Spinal cord (tissue), 10 donors: ENCODE data around the gene HYAL2. TPM values are rescaled to one million over a fixed set of nuclear protein-coding genes. Genes with fewer than 3 reads are reported as not detected.
"Not testable (repeated sequence)": the region's sequence is repeated elsewhere in the genome, so short reads cannot be mapped to it uniquely, and the experiment has no call there.

Source experiments
- DNase-seq, 6 donors: peaks; one replicate each; pipeline versions ENCODE4 v3.0.0 to v3.0.0-alpha.2; 2013 to 2015; ENCODE audit warnings: low spot score in 6 of 6, low read depth in 4 of 6
- H3K27ac ChIP-seq: one replicate; pipeline ENCODE4 v1.5.1; 2013; ENCODE audit warnings: low read depth, low read length, control low read depth
- H3K27me3 ChIP-seq: one replicate; pipeline ENCODE4 v1.6.1; 2013; ENCODE audit warnings: low read length; ENCODE audit not compliant: control insufficient read depth, insufficient read depth
- H3K36me3 ChIP-seq: one replicate; pipeline ENCODE4 v1.6.1; 2013; ENCODE audit warnings: low read length; ENCODE audit not compliant: control insufficient read depth, insufficient read depth
- H3K4me1 ChIP-seq: one replicate; pipeline ENCODE4 v1.6.1; 2013; ENCODE audit warnings: low read length; ENCODE audit not compliant: control insufficient read depth, insufficient read depth
- H3K4me3 ChIP-seq: one replicate; pipeline ENCODE4 v1.5.1; 2013; ENCODE audit warnings: low read depth, low read length, control low read depth
- H3K9me3 ChIP-seq: one replicate; pipeline ENCODE4 v1.6.1; 2013; ENCODE audit warnings: low read length; ENCODE audit not compliant: control insufficient read depth, insufficient read depth
- WGBS: methylation state at CpG from one replicate; pipeline ENCODE4 v1.1.5; 2013; ENCODE audit warnings: missing lambda C conversion rate; ENCODE audit not compliant: insufficient coverage; 5-methylcytosine and 5-hydroxymethylcytosine counted together
- polyA plus RNA-seq, 2 donors: library from polyadenylated mRNA; unstranded; fragments of 120-200 nt; gene quantifications; one replicate each; pipeline ENCODE4 v1.2.1, GENCODE V29; 2013; ENCODE audit not compliant: insufficient read length in 2 of 2
- total RNA-seq, 2 donors: library from RNA; depleted of rRNA in 1 of 2; stranded (reverse); fragments of 120-200 nt in 1 of 2; fragments of >200 nt in 1 of 2; gene quantifications; one replicate each; pipeline versions ENCODE4 v1.2.3 to v1.2.4, GENCODE V29; 2013 to 2014
- donor health status: healthy.

The HYAL2 gene
- total and polyA plus RNA-seq, 4 donors = 30.0 to 92.3 (median 38.1) TPM

DNA sequence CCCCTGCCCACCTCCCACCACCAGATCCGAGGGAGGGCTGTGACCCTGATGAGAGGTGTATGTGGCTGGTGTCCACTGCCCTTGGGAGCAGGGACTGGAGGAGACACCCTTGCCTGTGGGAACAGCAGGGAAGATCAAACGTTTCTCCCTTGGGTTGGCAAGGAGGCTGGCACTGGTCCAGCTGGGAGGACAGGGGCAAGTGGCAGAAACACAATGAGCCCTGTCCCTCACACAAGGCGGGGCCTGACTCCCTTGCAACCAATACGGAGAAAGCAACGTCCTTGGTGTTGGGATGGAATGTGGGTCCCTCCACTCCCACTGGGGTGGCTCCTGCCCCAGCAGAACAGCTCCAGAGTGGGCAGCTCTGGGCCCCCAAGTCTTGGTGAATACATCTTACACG, 5.2 kb downstream of the HYAL2 start:
- no peaks in the 10 kb centered on the region for H3K27me3 ChIP-seq

DNA sequence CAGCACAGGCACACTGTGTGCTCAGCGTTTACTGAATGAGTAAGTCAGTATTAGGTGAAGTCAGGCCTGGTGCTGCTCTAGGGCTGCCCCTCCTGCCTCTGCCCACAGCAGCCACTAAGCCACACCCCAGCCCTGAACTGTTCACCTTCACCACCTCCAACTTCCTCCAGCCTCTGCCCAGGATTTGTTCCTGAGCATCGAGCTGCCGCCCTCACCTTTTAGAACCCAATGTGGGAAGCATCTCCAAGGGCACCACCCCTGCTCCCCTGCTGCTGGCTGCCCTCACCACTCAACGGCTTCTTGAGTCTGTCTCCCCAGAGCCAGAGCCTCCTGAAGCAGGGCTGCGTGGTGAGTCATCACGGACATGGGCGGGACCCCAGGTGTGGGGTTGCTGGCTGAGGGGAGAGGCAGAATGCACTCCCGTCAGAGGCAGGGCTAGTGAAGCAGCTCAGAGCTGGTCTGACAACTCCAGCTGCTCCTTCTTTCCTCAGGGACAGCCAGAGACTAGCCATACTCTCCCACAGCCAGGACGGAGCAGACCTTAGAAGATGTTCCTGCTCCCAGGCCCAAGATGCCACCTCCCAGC, 5.8 kb downstream of the HYAL2 start:
- Histone ChIP-seq H3K27me3 (no peaks in the 10 kb centered on the region), H3K36me3 (peaks cover 59% of the 10 kb centered on the region), H3K4me1 (peaks cover 43% of the 10 kb centered on the region), H3K27ac (no peak overlapping the region), H3K9me3 (no peaks in the 10 kb centered on the region), H3K4me3 (no peak overlapping the region)
- no peak for DNase-seq
- WGBS = 89% methylated on average over 8 of the region's 9 CpGs

More for the DNA sequence above, 5.2 kb downstream of the HYAL2 start:
- Histone ChIP-seq H3K9me3 (no peaks in the 10 kb centered on the region), H3K27ac (no peak overlapping the region), H3K4me1 (peaks cover 49% of the 10 kb centered on the region), H3K4me3 (no peak overlapping the region), H3K36me3 (peaks cover 59% of the 10 kb centered on the region)
- WGBS = 29% methylated on average over 2 of the region's 6 CpGs
- DNase-seq = no peak

DNA sequence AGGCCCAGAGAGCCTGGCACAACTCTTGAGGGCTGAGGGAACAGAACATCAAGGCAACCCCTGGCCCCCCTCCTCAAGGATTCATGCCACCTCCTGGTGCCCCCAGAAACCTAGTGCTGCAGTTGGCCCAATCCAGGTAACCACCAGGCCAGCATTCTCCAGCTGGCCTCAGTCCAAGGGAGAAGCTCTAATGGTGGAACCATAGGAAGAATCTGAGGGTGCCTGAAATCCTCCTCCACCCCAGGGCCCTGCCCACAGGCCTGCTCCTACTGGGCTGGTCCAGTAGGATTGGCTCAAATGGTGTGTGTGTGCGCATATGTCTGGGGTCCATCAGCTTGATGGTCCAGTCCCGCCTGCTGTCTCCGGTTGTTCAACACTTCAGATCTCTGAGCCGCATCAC, 7.7 kb downstream of the HYAL2 start:
- 100% methylated on average over 1 of the region's 4 CpGs for WGBS
- Histone ChIP-seq H3K4me1 (peaks cover 31% of the 10 kb centered on the region), H3K9me3 (no peaks in the 10 kb centered on the region), H3K4me3 (no peak overlapping the region), H3K36me3 (peaks cover 56% of the 10 kb centered on the region), H3K27ac (no peak overlapping the region), H3K27me3 (no peaks in the 10 kb centered on the region)
- DNase-seq = no peak

DNA sequence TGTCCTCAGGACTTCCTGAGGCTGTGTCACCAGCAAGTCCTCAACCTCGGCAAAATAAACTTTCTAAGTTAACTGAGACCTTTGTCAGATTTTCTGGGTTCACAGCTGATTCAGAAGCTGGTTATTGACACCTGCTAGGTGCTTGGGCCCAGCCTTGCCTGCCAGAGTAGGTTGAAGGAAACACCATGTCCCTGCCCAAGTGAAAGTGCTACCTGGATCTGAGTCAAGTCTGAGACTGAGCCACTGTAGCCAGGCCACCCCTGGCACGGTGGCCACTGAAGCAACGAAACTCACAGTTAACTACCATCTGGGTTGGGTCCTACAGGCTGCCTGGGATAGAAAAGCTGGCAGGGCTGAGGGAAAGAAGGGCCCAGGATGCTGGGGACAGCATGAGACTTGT, 8.2 kb downstream of the HYAL2 start:
- H3K27me3 ChIP-seq = no peaks in the 10 kb centered on the region
- no peaks in the 10 kb centered on the region for H3K9me3 ChIP-seq
- H3K4me1 ChIP-seq = peaks cover 27% of the 10 kb centered on the region
- H3K27ac ChIP-seq = no peak overlapping the region
- WGBS = 100% methylated on average over 1 of the region's 3 CpGs
- H3K4me3 ChIP-seq = no peak overlapping the region
- no peak for DNase-seq
- peaks cover 52% of the 10 kb centered on the region for H3K36me3 ChIP-seq

DNA sequence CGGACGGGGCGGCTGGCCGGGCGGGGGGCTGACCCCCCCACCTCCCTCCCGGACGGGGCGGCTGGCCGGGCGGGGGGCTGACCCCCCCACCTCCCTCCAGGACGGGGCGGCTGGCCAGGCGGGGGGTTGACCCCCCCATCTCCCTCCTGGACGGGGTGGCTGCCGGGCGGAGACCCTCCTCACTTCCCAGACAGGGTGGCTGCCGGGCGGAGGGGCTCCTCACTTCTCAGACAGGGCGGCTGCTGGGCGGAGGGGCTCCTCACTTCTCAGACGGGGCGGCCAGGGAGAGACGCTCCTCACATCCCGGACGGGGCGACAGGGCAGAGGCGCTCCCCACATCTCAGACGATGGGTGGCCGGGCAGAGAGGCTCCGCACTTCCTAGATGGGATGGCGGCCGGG, 10.5 kb downstream of the HYAL2 start:
- not testable (repeated sequence) for H3K27me3 ChIP-seq, H3K9me3 ChIP-seq, H3K4me1 ChIP-seq, DNase-seq, H3K27ac ChIP-seq, H3K4me3 ChIP-seq
- no CpG with 5 or more reads among the region's 32 CpGs for WGBS
- peaks cover 29% of the 10 kb centered on the region for H3K36me3 ChIP-seq

DNA sequence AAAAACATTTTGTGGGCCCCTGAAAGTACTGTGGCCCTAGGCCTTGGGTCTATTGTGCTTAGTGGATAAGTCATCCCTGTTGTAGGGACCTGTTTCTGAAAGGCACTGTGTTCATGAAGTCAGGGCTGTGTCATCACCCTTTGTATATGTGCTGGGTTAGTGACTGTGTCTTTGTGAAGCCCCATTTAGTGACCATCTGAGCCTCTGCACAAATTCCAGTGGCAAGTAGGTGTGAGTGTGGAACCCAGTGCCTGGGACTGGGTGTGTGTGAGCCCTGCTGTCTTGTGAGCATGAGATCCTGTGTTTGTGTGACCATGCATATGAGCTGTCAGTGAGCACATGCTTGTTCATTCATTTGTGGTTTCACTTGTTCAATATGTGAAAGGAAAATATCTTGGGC, 17.9 kb downstream of the HYAL2 start:
- H3K27me3 ChIP-seq = no peaks in the 10 kb centered on the region
- H3K27ac ChIP-seq = no peak overlapping the region
- H3K9me3 ChIP-seq = no peaks in the 10 kb centered on the region
- peaks cover 16% of the 10 kb centered on the region for H3K36me3 ChIP-seq
- H3K4me3 ChIP-seq = no peak overlapping the region
- DNase-seq = no peak
- H3K4me1 ChIP-seq = peaks cover 37% of the 10 kb centered on the region

DNA sequence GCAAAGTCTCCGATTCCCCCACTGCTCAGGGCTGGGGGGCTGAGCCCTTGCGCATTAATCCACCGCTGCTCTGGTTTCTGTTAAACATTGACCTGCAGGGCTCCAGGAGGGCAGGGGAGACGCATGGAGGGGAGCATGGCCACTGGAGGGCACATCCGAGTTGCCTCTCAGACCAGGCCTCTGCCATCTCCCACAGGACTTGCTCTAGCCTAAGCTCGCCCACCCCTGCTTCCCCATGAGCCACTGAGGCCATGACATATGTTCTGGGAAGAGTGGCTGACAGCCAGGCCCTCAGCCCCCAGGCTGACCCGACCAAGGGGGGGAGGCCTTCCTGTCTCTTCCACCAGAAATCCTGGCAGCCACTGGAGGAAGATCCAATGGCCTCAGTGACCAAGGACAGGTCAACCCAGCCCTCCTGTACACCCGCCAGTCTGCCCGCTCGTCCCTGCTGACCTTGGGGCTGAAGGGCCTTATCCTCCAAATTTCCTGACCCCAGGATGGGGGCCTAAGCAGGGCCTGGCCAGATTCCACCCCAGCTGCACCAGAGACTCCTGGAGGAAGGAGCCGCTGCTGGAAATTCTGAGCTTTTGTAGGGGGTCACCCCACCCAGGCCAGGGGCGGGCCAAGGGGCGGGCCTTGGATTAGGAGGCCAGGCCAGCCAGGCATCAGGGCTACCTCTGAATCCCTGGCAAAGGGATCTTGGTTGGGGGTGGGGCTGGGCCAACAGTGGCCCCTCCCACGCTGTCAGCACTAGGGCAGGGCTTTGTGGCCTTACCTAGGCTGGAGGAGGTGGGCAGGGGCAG, 19.3 kb downstream of the HYAL2 start, which contains the start of gene HYAL1:
Gene HYAL1 (minus strand): TSS at position 562 of the 803 bp plus-strand sequence. CDS start 618 bp downstream, outside the sequence.
- Histone ChIP-seq H3K27me3 (no peaks in the 10 kb centered on the region), H3K27ac (no peak within 1 kb of the TSS), H3K4me1 (peaks cover 48% of the 10 kb centered on the region), H3K9me3 (no peaks in the 10 kb centered on the region), H3K36me3 (peaks cover 16% of the 10 kb centered on the region), H3K4me3 (no peak within 1 kb of the TSS)
- 61% methylated on average over 14 of the region's 14 CpGs for WGBS
- DNase-seq = no peak

DNA sequence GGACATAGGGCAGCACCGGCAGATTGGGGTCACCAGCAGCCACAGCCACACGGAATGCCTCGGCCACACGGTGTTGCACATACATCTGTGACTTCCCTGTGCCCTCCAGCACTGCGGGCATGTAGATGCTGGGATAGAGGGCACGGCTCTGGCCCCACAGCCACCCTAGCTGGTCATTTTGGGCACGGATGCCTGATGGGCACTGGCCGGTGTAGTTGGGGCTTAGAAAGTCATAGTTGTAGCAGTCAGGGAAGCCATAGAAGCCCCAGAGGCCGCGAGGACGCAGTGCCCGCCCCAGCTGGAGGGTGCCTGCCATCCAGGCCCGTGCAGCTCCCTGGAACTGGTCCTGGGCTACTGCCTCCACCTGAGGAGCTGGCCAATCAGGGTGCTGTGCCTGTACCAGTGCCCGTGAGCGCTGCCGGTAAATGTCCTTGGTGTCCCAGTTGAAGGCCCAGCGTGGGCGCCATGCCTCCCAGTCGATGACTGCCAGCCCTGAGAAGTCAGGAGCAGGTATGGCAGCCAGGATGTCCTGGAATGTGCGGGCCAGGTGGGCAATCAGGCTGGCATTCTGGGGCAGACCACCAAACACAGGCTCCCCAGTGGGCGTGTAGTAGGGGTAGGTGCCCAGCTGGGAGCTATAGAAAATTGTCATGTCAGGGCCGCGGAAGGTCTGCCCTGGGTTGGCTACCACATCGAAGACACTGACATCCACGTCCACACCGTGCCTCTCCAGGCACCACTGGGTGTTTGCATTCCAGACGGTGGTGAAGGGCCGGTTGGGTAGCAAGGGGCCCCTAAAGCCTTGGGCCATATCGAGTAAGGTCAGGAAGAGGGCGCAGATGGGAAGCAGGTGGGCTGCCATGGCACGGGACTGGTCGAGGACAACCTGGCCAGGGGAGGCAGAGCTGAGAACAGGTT, 20.2 kb downstream of the HYAL2 start:
- H3K9me3 ChIP-seq = no peaks in the 10 kb centered on the region
- H3K4me1 ChIP-seq = peaks cover 57% of the 10 kb centered on the region
- DNase-seq = no peak
- no peaks in the 10 kb centered on the region for H3K27me3 ChIP-seq
- H3K27ac ChIP-seq = no peak overlapping the region
- no peak overlapping the region for H3K4me3 ChIP-seq
- 88% methylated on average over 32 of the region's 32 CpGs for WGBS
- H3K36me3 ChIP-seq = peaks cover 19% of the 10 kb centered on the region

DNA sequence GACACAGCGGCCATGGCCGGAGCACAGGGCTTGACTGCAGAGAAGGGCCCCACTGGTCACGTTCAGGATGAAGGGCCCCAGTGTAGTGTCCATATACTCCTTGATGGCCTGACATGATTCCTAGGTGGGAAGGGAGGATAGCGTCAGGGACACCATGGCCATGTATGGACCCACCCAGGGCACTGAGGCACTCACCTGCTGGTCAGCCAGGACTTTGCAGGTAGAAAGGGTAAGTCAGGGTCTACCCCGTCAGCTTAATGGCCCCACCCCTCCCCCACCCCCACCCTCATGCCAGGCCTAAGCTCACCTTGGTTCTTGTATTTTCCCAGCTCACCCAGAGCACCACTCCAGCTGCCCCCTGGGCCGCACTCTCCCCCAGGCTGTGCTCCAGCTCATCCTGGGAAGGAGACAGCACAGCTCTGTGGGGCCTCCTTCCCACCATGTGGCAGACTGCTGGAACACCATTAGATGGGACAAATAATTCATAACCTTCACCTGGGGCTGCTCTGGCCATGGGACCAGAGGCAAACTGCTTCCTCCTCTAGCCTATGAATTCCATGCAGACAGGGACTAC, 21.8 kb downstream of the HYAL2 start:
- WGBS = 73% methylated on average over 6 of the region's 6 CpGs
- DNase-seq = no peak
- Histone ChIP-seq H3K27ac (peak overlapping the region; percentile 97), H3K27me3 (no peaks in the 10 kb centered on the region), H3K4me3 (no peak overlapping the region), H3K36me3 (peaks cover 30% of the 10 kb centered on the region), H3K4me1 (peaks cover 59% of the 10 kb centered on the region), H3K9me3 (no peaks in the 10 kb centered on the region)
